HPDE6-E6E7 (cell line): ENCODE results near the gene PAFAH1B2.
A peak's percentile ranks its signal among the peaks of the same experiment; 100 is the strongest.
"Not testable (repeated sequence)": the region's sequence is repeated elsewhere in the genome, so short reads cannot be mapped to it uniquely, and the experiment has no call there.

ENCODE experiments used
- DNase-seq: peaks from one replicate; pipeline ENCODE4 v3.0.0; 2011; ENCODE audit warnings: missing footprints; ENCODE audit errors: extremely low spot score

PAFAH1B2 gene, protein sequence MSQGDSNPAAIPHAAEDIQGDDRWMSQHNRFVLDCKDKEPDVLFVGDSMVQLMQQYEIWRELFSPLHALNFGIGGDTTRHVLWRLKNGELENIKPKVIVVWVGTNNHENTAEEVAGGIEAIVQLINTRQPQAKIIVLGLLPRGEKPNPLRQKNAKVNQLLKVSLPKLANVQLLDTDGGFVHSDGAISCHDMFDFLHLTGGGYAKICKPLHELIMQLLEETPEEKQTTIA

DNA sequence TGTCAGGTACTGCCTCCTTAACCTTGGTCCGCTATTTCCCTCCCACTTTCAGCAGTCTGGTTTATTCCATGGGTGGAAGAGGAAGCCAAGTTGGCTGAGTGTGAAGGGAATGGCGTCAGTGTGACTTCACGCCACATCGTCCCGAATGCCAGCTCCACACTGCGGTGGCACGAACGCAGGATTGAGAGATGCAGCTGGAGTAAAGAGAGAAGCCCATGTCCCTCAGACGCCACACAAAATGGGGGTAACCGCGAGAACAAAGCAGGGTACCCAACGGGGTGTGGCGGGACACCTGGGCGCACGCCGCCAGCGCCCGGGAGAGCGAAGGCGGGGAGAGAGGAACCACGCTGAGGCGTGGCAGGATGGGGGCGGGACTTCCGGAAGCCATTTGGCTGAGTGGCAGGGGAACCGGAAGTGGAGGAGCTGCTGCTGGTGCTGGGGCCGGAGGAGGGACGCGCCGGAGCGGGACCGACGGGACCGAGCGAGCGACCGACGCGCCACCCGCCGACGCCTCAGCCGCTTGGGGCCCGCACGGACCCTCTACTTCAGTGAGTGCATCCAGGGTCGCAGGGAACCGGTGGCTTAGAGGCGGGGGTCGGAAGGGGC, at the start of gene PAFAH1B2:
PAFAH1B2 (plus strand) TSS at position 417 of the 606 bp plus-strand sequence. CDS start 8,161 bp downstream, outside the sequence.
- DNase-seq = peak; percentile 97

DNA sequence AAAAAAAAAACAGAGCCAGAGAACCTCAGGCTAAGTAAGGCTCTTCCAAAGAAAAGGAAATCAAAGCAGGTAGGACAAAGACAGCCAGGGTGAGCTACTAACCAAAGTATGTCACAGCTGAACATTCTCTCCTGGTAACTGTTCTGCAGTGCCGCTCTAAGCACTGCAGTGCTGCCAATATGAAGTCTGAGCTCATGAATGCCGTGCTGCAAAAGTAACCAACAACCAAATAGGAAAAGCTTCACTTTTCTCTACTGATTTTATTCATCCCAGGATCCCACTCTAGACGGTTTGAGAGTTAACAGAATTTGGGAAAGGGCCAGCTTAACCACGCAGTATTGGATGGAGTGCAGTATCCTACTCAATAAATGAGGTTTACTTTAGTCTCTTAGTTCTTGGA, 49.3 kb upstream of the PAFAH1B2 start:
- DNase-seq = no peak

DNA sequence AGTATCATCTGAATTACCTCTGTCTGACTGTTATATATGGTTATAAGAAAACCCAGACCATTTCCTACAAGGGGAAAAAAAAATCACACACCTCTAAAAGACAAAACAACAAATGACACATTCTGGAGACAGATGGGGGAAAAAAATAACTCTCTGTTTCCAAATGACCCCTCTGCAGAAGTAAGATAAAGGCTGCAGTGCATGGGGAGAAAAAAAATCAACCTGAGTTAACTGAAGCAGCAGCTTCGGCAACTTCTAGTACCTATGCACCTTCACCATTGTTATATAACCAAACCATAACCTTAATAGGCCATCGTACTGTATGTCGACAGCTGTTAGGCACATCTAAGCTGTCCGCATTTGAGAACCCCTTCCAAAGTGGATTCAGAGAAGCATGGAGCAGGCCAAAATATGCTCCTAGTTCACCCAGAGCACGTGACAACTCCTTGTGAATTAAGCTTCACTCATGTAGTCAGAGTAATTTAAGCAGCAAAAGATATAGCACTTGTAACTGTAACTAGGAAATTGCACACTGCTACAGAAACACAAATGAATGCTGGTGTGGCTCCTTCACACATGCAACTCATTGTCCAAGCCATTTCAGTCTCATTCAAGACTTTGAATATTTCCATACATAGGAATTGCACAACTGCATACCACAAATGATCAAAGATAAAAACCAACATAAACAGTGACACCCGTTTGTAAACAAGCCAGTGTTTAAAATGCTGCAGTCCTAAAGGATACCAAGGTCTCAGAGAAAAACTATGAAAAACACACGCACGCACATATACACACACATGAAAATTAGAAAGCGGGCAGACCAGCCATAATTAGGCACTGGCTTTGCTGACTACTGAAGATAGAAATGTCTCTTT, 48.6 kb upstream of the PAFAH1B2 start:
- DNase-seq = no peak

DNA sequence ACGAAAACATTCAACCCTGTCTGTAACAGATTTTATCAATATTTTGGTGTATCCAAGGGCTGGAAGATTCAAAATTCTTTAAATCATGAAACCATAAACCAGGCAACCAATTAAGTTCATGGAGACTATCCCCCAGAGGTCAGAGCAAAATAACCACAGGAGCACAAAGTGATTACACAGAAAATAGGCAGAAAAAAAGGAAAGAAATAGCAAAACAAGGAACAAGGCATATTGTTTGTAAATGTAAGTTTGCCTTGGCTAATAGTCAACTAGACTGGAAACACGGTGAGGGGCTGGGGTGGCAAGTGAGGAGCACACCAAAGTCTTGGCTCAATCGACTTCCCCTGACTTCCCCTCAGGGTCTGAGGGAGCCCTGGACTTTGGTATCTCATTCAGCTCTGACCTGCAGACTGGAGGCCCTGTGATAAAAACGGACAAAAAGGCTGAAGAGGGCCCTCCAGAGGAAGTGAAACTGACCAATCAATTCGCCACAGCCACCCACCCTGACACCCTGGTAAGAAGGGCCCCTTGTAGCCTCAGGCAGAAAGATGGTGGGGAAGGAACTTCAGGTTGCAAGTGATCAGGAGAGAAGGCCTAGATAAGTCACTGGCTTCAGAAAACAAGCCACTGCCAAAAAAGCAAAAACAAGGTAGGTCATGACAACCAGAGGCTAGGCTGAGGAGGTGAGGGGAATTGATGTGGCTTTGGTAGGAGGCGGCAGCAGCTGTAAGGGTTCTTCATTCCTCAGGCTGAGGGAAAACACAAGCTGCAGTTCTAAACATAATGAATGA, 47.7 kb upstream of the PAFAH1B2 start:
- DNase-seq = no peak

DNA sequence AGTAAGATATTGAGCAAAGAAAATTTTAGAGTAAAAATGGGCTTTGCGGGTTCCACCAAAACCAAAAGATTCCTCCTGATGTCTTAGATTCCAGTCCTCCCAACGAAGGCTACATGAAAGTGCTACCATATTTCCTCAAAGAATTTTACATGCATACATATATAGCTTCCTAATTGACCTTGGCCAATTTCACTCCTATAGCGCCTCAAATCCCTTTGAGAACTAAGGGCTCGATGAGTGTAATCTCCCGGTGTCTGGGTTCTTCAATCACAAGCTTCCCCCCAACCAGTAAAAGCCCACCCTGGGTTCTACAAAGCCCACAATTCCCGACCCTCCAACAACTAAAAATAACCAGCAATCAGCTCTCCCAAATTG, 47.1 kb upstream of the PAFAH1B2 start:
- no peak for DNase-seq

DNA sequence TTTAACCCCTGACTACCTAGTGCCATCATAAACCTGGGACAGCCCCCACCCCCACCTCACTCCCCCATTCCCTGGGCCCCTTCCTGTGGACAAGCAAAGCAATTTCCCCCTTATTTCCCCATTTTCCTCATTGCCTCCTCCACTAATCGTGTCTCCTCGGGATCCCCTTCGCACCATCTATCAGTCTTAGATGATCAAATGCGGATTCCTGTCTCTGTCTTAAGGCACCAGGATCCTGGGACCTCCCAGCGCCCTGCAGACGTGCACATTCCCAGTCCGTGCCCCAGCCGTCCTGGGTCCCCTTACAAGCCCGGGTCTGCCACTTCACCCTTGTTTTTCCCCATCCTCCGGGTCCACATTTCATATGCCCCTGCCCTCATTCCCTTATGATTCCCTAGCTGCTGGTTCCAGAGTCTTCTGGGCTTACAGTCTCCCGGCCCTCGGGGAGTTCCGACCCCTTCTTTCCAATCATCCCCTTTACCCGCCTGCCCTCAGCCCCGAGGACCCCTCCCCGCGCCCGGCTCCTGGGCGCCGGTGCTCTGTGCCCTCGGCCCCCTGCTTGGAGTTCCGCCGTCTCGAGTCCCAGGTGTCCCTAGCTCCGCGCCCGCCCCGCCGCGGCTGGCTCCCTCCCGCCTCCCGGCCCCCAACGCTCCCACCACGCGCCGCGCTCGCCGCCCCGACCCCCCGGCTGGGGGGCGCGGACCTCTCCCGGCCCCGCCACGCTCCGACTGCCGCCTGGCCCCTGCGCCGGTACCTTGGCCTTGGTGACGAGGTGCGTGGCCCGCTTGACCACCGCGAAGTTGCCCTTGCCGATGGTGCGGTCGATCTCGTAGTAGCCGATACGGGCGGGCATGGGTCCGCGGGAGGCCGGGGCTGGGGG, 46.5 kb upstream of the PAFAH1B2 start:
- no peak for DNase-seq

DNA sequence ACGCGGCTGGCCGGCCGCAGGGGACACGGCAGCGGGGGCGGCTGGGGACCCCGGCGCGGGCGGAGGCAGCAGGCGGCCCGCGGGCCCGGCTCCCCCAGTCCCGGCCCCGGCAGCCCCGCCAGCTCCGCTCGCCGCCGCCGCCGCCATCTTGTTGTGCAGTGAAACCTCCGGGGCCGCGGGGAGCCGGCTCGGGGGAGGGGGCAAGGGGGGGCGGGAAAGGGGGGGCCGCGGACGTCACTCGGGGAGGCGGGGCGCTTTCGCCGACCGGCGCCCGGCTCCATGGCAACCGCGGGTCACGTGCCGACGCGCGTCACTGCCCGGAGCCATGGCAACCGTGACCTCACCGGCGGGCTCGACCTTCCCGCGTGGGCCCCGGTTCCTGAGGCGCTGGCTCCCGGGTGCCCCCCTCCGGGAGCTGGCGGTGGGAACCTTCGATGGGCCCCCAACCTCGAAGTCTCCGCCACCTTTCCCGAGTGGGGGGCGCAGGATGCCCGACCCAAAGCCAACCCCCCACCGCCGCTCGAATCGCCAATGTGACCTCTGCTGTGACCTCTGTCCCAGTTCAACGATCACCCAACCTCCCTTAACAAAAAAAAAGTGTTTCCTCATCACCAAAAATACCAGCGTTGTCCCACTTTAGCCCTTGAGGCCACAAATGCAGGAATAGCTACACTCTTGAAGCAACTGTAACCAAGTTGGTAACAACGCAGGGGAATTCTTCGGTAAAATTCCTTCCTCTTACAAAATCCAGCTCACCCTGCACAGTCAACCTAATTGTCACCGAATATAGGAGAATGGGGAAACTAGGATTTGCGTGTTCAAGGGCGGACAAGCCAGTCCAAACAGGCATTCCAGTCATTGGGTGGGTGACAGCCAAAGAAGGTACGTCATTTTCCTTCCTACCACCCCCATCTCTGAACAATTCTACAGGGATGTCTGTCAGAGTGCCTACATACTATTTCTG, 45.5 kb upstream of the PAFAH1B2 start, which contains the start of gene SIK3:
SIK3 (minus strand) TSS at position 160 of the 964 bp plus-strand sequence; CDS start at position 147, 13 bp downstream.
- DNase-seq = peak; percentile 92

DNA sequence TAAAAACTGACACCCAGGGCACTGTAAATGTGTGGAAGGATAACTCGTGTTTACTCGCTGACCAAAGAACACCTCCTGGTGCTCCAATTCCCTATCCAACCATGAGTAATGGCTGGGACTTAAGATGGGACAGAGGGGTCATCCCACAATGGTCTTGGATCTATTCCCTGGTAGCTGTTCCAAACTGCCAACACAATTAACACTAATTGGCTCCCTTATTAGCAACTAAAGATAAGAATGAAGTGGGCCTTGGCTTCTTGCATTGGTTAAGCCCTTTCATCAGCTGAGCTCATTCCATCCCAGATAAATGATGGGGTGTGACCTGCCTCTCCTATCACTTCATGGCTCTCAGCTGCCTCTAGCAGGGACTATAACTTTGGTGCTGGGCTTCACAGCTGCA, 44.4 kb upstream of the PAFAH1B2 start:
- DNase-seq = no peak

DNA sequence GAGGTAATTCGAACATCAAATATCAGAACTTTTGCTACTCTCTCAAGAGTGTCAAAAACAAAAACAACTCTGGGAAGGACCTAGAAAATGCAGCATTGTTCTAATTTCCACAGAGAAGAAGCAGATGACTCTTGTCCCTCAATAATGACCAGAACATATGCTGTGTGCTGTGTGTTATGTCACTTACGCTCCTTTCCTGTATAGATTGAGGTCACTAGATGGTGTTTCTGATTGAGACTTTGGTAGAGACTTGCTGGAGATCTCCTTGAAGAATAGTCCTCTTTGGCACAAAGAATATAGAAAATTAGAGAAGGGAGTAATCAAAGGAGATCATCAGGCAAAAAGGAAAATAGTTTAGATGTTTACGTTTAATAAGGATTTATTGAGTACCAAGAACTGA, 43.5 kb upstream of the PAFAH1B2 start:
- no peak for DNase-seq

DNA sequence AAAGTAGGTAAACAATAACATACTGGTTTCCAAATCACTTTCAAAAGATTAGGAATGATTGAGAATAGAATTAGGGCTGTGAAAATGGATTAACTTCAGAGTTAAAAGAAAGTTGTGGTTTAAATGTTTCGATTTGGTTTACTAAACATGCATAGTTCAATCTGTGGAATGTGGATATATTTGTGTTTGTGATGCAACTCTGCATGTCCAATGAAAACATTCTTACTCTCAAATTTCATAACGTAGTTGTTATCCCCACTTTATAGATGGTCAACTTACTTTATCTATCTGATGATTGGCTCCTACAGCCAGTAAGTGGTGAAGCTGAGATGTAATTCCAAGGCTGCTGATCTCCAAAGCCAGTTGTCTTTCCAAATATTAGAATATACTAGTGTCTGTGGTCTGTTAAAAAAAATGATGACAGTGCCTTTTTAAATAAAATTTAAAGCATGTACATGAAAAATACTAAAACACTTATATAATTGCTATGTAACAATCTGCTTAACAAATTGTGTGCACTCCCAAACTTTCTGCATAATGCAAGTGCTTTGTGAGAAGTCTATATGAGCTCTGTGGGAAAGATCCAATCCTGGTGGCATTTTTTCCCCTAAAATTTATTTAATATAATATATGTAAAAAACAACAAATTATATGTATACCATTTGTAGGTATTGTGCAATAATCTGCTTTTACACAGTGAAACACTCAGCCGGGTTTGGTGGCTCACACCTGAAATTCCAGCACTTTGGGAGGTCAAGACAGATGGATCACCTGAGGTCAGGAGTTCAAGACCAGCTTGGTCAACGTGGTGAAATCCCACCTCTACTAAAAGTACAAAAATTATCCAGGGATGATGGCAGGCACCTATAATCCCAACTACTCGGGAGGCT, 36.1 kb upstream of the PAFAH1B2 start:
- no peak for DNase-seq

DNA sequence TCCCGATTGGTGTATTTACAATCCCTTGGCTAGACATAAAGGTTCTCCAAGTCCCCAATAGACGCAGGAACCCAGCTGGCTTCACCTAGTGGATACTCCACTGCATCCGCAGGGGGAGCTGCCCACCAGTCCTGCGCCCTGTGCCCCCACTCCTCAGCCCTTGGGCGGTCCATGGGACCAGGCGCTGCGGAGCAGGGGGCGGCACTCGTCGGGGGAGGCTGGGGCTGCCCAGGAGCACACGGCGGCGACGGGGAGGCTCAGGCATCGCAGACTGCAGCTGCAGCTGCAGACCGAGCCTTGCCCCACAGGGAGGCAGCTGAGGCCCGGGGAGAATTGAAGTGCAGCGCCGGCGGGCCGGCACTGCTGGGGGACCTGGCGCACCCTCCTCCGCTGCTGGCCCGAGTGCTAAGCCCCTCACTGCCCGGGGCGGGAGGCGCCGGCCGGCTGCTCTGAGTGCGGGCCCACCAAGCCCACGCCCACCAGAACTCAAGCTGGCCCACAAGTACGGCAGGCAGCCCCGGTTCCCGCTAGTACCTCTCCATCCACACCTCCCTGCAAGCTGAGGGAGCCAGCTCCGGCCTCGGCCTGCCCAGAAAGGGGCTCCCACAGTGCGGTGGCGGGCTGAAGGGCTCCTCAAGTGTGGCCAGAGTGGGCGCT, 33.7 kb upstream of the PAFAH1B2 start:
- no peak for DNase-seq

DNA sequence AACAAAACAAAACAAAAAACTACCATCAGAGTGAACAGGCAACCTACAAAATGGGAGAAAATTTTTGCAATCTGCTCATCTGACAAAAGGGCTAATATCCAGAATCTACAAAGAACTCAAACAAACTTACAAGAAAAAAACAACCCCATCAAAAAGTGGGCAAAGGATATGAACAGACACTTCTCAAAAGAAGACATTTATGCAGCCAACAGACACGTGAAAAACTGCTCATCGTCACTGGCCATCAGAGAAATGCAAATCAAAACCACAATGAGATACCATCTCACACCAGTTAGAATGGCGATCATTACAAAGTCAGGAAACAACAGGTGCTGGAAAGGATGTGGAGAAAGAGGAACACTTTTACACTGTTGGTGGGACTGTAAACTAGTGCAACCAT, 31.6 kb upstream of the PAFAH1B2 start:
- not testable (repeated sequence) for DNase-seq

DNA sequence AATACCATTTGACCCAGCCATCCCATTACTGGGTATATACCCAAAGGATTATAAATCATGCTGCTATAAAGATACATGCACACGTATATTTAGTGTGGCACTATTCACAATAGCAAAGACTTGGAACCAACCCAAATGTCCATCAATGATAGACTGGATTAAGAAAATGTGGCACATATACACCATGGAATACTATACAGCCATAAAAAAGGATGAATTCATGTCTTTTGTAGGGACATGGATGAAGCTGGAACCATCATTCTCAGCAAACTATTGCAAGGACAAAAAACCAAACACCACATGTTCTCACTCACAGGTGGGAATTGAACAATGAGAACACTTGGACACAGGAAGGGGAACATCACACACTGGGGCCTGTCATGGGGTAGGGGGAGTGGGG, 31.1 kb upstream of the PAFAH1B2 start:
- DNase-seq = not testable (repeated sequence)

DNA sequence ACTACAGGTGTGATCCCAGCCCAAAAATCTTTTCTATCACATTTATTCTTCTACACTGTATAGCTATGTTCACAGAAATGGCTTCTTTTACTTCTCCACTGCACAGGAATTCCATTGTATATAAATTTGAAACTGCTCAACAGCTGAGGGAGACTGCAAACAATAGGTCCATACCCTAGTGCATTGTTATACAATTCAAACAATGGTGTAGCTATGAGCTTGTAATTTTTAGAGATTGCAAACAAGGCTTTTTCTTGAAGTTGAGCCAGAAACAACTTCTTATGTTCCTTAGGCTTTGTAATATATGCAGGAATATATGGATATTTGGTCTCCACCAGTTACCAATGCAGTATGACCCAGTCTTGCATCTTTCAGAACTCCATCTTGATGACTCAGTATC, 26.4 kb upstream of the PAFAH1B2 start:
- DNase-seq = no peak

DNA sequence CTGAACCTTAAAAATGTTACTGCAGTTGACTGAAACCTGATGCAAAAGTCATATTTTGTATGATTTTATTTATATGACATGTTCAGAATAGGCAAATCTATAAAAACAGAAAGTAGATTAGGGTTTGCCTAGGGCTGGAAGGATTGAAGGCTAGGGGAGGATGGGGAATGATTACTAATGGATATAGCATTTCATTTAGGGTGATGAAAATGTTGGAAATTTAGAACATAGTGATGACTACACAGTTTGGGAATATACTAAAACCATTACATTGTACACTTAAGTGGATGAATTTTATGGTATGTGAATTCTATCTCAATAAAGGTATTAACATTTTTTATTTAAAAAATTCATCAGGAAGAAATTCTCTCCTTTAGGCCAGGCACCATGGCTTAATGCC, 22.9 kb upstream of the PAFAH1B2 start:
- no peak for DNase-seq

DNA sequence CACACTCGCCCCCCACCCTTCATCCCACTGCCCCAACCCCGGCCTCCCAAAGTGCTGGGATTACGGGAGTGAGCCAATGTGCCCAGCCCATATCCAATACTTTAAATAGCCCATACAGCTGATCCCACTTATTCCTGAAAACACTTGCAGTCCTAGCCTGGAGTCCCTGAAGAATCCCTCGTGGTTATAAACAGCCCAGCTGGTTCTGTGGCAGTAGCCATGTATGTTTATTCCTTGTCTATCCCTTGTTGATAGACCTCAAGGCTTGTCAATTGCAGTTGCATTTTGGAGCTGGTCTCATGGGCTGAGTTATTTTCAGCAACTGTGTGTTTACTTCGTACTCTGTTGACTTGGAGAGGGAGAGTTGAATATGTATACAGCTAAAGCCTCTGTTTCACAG, 21.5 kb upstream of the PAFAH1B2 start:
- DNase-seq = no peak

DNA sequence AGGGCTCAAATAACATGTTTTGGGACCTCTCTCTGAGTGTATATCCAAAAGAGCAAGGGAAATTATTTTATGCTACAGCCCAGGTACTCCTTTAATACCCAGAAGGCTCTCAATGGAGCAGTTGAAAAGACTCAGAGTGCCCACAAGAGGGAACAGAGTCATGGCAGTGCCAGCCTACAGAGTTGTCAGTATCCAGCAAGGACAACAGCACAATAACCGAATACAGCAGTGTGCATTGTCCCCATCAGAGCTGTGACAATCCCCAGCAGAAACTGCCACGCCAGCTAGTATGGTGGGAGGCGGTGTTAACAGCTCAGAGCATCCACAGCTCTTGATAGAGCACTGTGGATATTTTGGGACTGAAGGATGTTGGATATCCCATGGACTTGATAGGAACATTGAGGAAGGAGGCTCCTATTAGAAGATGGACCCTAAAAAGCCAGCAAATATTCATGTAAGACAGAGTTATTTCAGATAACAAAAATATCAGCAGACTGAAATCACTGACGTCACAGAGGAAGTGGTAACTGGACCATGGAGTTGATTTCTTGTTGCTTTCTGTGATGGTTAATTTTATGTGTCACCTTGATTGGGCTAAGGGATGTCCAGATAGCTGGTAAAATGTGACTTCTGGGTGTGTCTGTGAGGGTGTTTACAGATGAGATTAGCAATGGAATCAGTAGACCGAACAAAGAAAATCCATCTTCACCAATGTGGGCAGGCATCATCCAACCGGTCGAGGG, 17.7 kb upstream of the PAFAH1B2 start:
- DNase-seq = no peak
